GM12873 (cell line): ENCODE measurements around the gene KCNH6.
A peak's percentile ranks its signal among the peaks of the same experiment; 100 is the strongest.

ENCODE experiments used
- TF ChIP-seq, protein P1 (sequence below): IDR thresholded peaks from 2 replicates; pipeline ENCODE4 v1.5.1; 2012; ENCODE audit warnings: low read depth, mild to moderate bottlenecking, moderate library complexity, low read length, control low read depth; ENCODE audit not compliant: insufficient read depth; ENCODE audit errors: missing control alignments

Gene KCNH6

GRCh38 chr17:63496177-63496576 lies 27.0 kb upstream of the KCNH6 start:
- TF ChIP-seq, protein P1, sequence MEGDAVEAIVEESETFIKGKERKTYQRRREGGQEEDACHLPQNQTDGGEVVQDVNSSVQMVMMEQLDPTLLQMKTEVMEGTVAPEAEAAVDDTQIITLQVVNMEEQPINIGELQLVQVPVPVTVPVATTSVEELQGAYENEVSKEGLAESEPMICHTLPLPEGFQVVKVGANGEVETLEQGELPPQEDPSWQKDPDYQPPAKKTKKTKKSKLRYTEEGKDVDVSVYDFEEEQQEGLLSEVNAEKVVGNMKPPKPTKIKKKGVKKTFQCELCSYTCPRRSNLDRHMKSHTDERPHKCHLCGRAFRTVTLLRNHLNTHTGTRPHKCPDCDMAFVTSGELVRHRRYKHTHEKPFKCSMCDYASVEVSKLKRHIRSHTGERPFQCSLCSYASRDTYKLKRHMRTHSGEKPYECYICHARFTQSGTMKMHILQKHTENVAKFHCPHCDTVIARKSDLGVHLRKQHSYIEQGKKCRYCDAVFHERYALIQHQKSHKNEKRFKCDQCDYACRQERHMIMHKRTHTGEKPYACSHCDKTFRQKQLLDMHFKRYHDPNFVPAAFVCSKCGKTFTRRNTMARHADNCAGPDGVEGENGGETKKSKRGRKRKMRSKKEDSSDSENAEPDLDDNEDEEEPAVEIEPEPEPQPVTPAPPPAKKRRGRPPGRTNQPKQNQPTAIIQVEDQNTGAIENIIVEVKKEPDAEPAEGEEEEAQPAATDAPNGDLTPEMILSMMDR = no peak

DNA sequence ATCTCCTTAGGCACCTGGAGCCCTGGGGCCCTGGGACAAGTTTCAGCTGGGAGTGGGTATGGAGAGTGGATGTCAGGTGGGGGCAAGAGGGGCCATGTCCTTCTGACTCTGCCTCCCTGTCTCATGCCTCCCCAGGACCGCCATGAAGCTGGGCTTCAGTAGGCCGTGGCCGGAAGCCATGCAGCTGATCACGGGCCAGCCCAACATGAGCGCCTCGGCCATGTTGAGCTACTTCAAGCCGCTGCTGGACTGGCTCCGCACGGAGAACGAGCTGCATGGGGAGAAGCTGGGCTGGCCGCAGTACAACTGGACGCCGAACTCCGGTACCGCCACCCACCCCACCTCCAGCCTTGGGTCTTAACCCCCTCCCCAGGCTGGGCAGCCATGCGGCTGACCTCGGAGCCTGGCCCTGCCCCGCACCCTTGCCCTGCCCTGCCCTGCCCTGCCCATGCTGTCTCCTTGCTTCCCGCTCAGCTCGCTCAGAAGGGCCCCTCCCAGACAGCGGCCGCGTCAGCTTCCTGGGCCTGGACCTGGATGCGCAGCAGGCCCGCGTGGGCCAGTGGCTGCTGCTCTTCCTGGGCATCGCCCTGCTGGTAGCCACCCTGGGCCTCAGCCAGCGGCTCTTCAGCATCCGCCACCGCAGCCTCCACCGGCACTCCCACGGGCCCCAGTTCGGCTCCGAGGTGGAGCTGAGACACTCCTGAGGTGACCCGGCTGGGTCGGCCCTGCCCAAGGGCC lies 26.3 kb upstream of the KCNH6 start:
- TF ChIP-seq, protein P1 = no peak

GRCh38 chr17:63497708-63498483 lies 25.3 kb upstream of the KCNH6 start:
- TF ChIP-seq, protein P1 = peak; percentile 42

DNA sequence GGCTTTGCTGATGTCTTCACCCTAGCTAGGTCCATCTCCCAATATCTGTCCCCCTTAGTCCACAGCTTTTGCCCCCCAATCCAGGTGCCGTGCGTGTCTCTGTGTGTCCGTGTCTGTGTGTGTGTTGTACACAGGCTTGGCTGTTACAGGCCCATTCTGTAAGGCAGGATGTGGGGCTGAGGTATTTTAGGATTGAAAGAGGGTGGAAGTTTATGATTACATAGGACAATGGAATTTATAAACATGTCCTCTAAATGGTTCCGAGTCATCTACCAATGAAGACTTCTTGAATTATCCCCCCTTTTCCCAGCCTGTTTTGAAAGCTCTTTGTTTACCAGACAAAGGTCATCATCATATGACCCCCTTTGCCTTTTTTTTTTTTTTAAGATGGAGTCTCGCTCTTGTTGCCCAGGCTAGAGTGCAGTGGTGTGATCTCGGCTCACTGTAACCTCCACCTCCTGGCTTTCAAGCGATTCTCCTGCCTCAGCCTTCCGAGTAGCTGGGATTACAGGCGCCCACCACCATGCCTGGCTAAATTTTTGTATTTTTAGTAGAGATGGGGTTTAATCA lies 24.4 kb upstream of the KCNH6 start:
- TF ChIP-seq, protein P1 = no peak

DNA sequence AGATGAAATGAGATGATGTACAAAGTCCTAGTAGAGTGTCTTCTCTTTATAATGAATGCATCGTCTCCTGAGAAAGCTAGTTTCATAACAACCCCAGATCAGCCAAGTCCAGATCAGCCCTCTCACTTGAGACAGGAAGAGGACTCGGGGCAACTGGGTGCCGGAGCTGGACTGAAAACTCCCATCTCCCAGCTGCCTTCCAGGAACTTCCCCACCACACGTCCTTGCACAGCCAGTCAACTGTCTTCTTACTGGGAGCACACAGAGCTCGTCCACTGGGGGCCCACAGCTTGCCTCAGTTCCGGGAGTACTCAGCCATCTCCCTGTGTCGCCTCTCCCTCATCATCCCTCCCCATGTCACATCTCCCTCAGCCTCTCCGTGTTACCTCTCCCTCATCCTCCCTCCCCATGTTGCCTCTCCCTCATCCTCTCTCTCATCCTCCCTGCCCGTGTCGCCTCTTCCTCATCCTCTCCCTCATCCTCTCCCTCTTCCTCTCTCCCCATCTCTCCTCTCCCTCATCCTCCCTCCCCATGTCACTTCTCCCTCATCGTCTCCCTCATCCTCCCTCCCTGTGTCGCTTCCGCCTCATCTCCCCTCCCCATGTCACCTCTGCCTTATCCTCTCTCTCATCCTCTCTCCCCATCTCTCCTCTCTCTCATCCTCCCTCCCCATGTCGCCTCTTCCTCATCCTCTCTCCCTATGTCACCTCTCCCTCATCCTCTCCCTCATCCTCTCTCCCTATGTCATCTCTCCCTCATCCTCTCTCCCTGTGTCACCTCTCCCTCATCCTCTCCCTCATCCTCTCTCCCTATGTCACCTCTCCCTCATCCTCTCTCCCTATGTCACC lies 22.4 kb upstream of the KCNH6 start:
- TF ChIP-seq, protein P1 = no peak

DNA sequence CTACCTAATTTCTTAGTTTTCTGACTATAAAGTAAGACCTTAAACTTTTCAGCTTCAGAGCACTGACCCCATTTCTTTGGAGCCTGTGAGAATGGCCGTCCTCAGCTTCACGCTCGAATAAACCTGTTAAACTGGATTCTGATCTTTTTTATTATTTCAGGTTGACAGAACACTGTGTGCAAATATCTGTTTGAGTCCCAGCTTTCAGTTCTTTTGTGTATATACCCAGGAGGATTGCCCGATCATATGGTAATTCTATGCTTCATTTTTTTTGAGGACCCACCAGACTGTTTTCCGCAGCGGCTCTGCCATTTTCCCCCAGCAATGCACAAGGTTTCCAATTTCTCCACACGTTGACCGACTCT lies 19.8 kb upstream of the KCNH6 start:
- TF ChIP-seq, protein P1 = no peak

DNA sequence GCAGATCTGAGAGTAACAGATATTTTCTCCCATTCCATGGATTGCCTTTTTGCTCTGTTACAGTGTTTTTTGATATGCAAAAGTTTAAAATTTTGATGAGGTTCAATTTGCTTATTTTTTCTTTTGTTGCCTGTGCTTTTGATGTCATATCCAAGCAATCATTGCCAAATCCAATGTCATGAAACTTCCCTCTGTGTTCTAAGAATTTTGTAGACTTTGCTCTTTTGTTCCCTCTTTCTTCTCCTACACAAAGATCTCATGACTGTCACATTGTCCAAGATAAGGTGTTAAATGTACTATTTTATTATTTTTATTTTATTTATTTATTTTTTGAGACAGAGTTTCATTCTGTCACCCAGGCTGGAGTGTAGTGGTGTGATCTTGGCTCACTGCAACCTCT lies 18.9 kb upstream of the KCNH6 start:
- TF ChIP-seq, protein P1 = no peak
